Natural killer cell treated with Interleukin-12 subunit alpha and Interleukin-12 subunit beta and Interleukin-15 and Interleukin-18, amount 100 ng/mL, for 72 hours (primary cell): ENCODE results near the gene HOXD9. TPM values are rescaled to one million over a fixed set of nuclear protein-coding genes. Genes with fewer than 3 reads are reported as not detected.

ENCODE experiments used
- ATAC-seq, 2 donors: fragments of 150-1000 bp; cut with Tn5 transposase in 1 of 2; sonication (Bioruptor Pico), chemical (Tn5 transposase) in 1 of 2; 2 replicates each; pipeline ENCODE4 v1.10.0; 2021
- DNase-seq: peaks from one replicate; pipeline ENCODE4 v3.0.0; 2022; ENCODE audit warnings: low spot score
- H3K27ac Mint-ChIP-seq, 2 donors: 1 replicate in 1 of 2; 2 replicates in 1 of 2; pipeline ENCODE4 v1.8.0; 2022; ENCODE audit warnings: mixed read lengths in 2 of 2, mild to moderate bottlenecking in 1 of 2, moderate library complexity in 1 of 2
- H3K27me3 Mint-ChIP-seq, 2 donors: 1 replicate in 1 of 2; 2 replicates in 1 of 2; pipeline ENCODE4 v1.8.0; 2022; ENCODE audit warnings: mixed read lengths in 2 of 2
- H3K36me3 Mint-ChIP-seq: one replicate; pipeline ENCODE4 v1.8.0; 2022; ENCODE audit warnings: mixed read lengths
- H3K4me1 Mint-ChIP-seq, 2 donors: 1 replicate in 1 of 2; 2 replicates in 1 of 2; pipeline ENCODE4 v1.8.0; 2022; ENCODE audit warnings: low read depth in 2 of 2, mixed read lengths in 2 of 2, mild to moderate bottlenecking in 1 of 2
- H3K4me3 Mint-ChIP-seq: one replicate; pipeline ENCODE4 v1.8.0; 2022; ENCODE audit warnings: mixed read lengths
- H3K9me3 Mint-ChIP-seq: 2 replicates; pipeline ENCODE4 v1.8.0; 2022; ENCODE audit warnings: mixed read lengths
- total RNA-seq, 2 donors: library from RNA; stranded (reverse); gene quantifications; one replicate each; pipeline ENCODE4 v1.2.3, GENCODE V29; 2022

The HOXD9 gene
- total RNA-seq, 2 donors from 2014 or later, result not detected

GRCh38 chr2:176146101-176146500, 23.6 kb downstream of the HOXD9 start:
- Mint-ChIP-seq H3K36me3 (no peaks in the 10 kb centered on the region), H3K9me3 (no peaks in the 10 kb centered on the region), H3K27ac (no peak overlapping the region), H3K4me1 (peaks cover 4 to 5% of the 10 kb centered on the region in 2 donors), H3K27me3 (peaks cover 59 to 85% of the 10 kb centered on the region in 2 donors), H3K4me3 (no peak overlapping the region)
- no peak for ATAC-seq
- DNase-seq, result no peak

- no peaks in the 10 kb centered on the region for H3K9me3 Mint-ChIP-seq
- no peak overlapping the region for H3K27ac Mint-ChIP-seq
- no peak for DNase-seq
Observed at GRCh38 chr2:176146645-176147044, 24.1 kb downstream of the HOXD9 start.

GRCh38 chr2:176147210-176147799, 24.8 kb downstream of the HOXD9 start:
- Mint-ChIP-seq H3K27me3 (peaks cover 56 to 78% of the 10 kb centered on the region in 2 donors), H3K36me3 (no peaks in the 10 kb centered on the region), H3K4me3 (no peak overlapping the region), H3K4me1 (no peaks in the 10 kb centered on the region), H3K9me3 (no peaks in the 10 kb centered on the region), H3K27ac (no peak overlapping the region)
- ATAC-seq (no peak), DNase-seq (no peak)

More at GRCh38 chr2:176146645-176147044, 24.1 kb downstream of the HOXD9 start:
- Mint-ChIP-seq H3K4me3 (no peak overlapping the region), H3K4me1 (no peaks in the 10 kb centered on the region), H3K36me3 (no peaks in the 10 kb centered on the region), H3K27me3 (peaks cover 57 to 80% of the 10 kb centered on the region in 2 donors)
- no peak for ATAC-seq

DNA sequence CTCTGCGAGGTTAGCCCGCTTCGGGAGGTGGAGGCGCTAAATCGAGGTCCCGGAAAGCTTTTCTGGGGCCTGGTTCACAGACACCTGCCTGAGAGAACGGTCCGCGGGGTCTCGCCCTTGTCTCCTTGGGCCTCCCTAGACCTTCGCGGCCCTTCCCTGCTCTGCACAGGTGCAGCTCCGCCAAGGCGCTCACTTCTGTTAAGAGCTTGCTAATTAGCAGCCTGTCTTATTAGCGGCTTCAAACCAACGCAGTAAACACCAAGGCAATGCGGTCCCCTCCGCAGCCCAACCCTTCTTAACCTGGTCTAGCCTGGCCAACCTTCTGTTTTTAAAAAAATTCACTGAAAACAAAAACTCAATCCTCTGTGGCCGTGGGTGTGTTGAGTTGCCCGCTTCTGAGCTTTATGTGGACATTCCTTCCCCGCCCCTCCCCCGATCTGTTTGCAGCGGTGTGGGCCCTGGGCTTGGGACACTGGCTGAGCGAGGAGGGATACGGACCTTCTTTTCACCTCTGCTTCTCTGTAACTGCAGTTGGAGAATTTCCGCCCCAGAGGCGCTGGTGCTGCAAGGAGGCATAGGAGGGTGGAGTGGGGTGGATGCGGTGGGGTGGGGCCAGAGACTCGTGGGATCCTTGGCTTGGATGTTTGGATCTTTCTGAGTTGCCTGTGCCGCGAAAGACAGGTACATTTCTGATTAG, 25.4 kb downstream of the HOXD9 start:
- ATAC-seq, result no peak
- Mint-ChIP-seq H3K4me3 (no peak overlapping the region), H3K27ac (no peak overlapping the region), H3K27me3 (peaks cover 54 to 74% of the 10 kb centered on the region in 2 donors), H3K4me1 (no peaks in the 10 kb centered on the region), H3K36me3 (no peaks in the 10 kb centered on the region), H3K9me3 (no peaks in the 10 kb centered on the region)
- DNase-seq, result no peak

- DNase-seq, result no peak
- no peak overlapping the region for H3K4me3 Mint-ChIP-seq
- no peaks in the 10 kb centered on the region for H3K4me1 Mint-ChIP-seq
- no peaks in the 10 kb centered on the region for H3K9me3 Mint-ChIP-seq
- no peaks in the 10 kb centered on the region for H3K36me3 Mint-ChIP-seq
- no peak for ATAC-seq
- peaks cover 46 to 68% of the 10 kb centered on the region in 2 donors for H3K27me3 Mint-ChIP-seq
- H3K27ac Mint-ChIP-seq, result no peak overlapping the region
Observed at GRCh38 chr2:176148751-176149421, 26.4 kb downstream of the HOXD9 start.

DNA sequence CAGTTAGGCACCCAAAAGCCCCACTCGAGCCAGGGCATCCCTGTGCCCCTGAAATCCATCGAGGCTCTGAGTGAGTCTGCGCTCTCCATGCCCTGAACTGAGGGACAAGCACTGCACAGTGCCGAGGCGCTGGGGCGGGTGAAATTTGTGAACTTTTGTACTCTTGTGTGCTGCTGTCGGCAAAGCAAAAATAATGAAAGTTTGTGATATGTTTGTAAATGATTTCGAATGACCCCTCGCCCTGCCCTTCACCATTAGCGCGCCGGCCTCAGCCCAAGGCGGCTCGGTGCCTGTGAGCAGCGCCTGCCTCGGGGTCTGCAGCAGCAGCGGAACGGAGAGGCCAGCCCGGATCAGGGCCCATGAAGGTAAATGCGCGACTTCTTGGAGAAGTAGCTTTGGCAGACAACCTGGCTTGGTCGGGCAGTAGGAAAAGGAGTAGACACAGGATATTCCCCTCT, 27.0 kb downstream of the HOXD9 start:
- Mint-ChIP-seq H3K27me3 (peaks cover 46 to 68% of the 10 kb centered on the region in 2 donors), H3K9me3 (no peaks in the 10 kb centered on the region), H3K4me1 (no peaks in the 10 kb centered on the region), H3K27ac (no peak overlapping the region), H3K4me3 (no peak overlapping the region), H3K36me3 (no peaks in the 10 kb centered on the region)
- DNase-seq, result no peak
- ATAC-seq, result no peak

- DNase-seq (no peak), ATAC-seq (no peak)
- Mint-ChIP-seq H3K4me3 (no peak overlapping the region), H3K9me3 (no peaks in the 10 kb centered on the region), H3K36me3 (no peaks in the 10 kb centered on the region), H3K4me1 (no peaks in the 10 kb centered on the region), H3K27me3 (peaks cover 50 to 69% of the 10 kb centered on the region in 2 donors), H3K27ac (no peak overlapping the region)
Observed at GRCh38 chr2:176149939-176150583, 27.5 kb downstream of the HOXD9 start.

GRCh38 chr2:176150584-176151441, 28.3 kb downstream of the HOXD9 start:
- no peaks in the 10 kb centered on the region for H3K4me1 Mint-ChIP-seq
- H3K36me3 Mint-ChIP-seq, result no peaks in the 10 kb centered on the region
- H3K27ac Mint-ChIP-seq, result no peak overlapping the region
- H3K27me3 Mint-ChIP-seq, result peaks cover 48 to 69% of the 10 kb centered on the region in 2 donors
- no peaks in the 10 kb centered on the region for H3K9me3 Mint-ChIP-seq
- H3K4me3 Mint-ChIP-seq, result no peak overlapping the region
- DNase-seq (no peak), ATAC-seq (no peak)

DNA sequence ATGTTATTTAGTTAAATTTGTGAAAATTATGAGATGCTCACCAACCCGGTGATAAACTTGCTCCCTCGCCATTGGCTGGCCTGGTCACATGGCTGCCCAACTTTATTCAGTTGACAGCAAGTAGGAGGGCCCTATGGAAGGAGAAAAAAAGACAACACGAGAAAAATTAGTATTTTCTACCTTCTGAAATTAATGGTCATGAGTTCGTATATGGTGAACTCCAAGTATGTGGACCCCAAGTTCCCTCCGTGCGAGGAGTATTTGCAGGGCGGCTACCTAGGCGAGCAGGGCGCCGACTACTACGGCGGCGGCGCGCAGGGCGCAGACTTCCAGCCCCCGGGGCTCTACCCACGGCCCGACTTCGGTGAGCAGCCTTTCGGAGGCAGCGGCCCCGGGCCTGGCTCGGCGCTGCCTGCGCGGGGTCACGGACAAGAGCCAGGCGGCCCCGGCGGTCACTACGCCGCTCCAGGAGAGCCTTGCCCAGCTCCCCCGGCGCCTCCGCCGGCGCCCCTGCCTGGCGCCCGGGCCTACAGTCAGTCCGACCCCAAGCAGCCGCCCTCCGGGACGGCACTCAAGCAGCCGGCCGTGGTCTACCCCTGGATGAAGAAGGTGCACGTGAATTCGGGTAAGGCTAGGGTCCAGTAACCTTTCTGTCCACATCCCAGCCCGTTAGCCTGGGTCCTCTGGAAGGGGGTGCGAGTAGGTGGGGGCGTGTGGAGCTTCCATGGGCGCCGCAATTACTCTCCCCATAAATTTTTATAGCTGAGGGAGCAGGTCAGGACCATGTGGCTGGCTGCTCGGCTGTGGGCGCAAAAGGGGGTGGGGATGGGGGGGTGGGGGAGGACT, 29.1 kb downstream of the HOXD9 start, which contains the start of gene HOXD4:
TSS of gene HOXD4 (plus strand) at position 109 of the 846 bp plus-strand sequence. CDS start at position 193, 84 bp downstream.
- DNase-seq (no peak), ATAC-seq (no peak)
- peaks cover 47 to 69% of the 10 kb centered on the region in 2 donors for H3K27me3 Mint-ChIP-seq
- H3K36me3 Mint-ChIP-seq, result no peaks in the 10 kb centered on the region
- no peak within 1 kb of the TSS for H3K4me3 Mint-ChIP-seq
- H3K4me1 Mint-ChIP-seq, result no peaks in the 10 kb centered on the region
- H3K9me3 Mint-ChIP-seq, result no peaks in the 10 kb centered on the region
- H3K27ac Mint-ChIP-seq, result no peak within 1 kb of the TSS

DNA sequence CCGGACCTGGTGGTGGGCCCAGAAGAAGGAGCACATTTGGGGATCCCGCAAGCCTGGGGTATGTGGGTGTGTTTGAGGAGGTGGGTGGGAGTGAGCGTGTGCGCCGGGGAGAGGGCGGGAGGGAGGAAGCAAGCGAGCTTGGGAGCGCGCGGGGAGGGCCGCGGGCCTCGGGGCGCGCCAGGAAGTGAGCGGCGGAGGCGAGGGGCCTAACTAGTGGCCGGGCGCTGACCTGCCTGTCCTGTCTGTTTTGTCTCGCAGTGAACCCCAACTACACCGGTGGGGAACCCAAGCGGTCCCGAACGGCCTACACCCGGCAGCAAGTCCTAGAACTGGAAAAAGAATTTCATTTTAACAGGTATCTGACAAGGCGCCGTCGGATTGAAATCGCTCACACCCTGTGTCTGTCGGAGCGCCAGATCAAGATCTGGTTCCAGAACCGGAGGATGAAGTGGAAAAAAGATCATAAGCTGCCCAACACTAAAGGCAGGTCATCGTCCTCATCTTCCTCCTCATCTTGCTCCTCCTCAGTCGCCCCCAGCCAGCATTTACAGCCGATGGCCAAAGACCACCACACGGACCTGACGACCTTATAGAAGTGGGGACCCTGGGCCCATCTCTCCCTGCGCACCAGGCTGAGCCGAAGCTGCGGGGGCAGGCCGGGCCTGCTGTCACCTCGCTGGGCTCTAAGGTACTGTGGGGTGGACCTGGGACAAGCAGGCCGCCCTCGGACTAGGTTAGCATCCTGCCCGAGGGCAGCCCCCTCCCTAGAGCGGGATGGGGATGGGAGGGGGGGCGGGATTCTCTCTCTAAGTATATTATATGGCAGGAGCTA, 30.0 kb downstream of the HOXD9 start:
- H3K4me1 Mint-ChIP-seq, result no peaks in the 10 kb centered on the region
- ATAC-seq, result no peak
- H3K9me3 Mint-ChIP-seq, result no peaks in the 10 kb centered on the region
- no peak overlapping the region for H3K27ac Mint-ChIP-seq
- H3K27me3 Mint-ChIP-seq, result peaks cover 43 to 71% of the 10 kb centered on the region in 2 donors
- H3K4me3 Mint-ChIP-seq, result no peak overlapping the region
- no peak for DNase-seq
- no peaks in the 10 kb centered on the region for H3K36me3 Mint-ChIP-seq

- H3K27me3 Mint-ChIP-seq, result peaks cover 39 to 61% of the 10 kb centered on the region in 2 donors
- no peak overlapping the region for H3K4me3 Mint-ChIP-seq
- no peak for DNase-seq
Observed at GRCh38 chr2:176154576-176155252, 32.2 kb downstream of the HOXD9 start.

More at GRCh38 chr2:176154576-176155252, 32.2 kb downstream of the HOXD9 start:
- H3K4me1 Mint-ChIP-seq, result peaks cover 0 to 2% of the 10 kb centered on the region in 2 donors
- ATAC-seq, result no peak
- H3K9me3 Mint-ChIP-seq, result no peaks in the 10 kb centered on the region
- no peak overlapping the region for H3K27ac Mint-ChIP-seq
- H3K36me3 Mint-ChIP-seq, result no peaks in the 10 kb centered on the region
